ENCODE measurements around the gene CFAP77.

CFAP77 gene

DNA sequence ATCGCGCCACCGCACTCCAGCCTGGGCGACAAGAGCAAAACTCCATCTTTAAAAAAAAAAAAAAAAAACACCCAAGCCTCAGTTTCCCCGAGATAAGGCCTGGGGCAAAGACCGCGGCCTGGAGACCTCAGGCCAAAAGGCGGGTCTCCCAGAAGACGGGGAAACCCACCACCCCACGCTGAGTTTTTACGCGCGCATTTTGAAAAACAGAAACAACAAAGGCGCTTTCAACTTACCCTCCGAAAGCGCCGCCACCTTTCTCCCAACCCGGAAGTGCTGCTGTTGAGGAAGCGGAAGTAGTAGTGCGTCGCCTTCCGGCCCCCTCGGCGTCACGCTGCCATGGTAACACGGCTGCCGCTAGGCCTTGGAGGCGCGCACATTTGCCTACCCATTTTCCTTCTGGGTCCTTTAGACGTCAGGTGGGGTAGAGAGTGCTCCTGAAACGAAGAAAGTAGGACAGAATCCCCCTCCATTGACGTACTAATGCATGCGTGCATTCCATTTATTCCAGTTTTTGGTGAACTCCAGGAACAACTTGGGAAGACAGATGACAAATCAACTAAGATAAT lies 3.4 kb upstream of the CFAP77 start, which contains the start of gene TTF1:
Gene TTF1 (minus strand): TSS at position 287 of the 569 bp plus-strand sequence. CDS start 4,019 bp downstream, outside the sequence.
- H3K4me3 ChIP-seq (replicated peaks in 1 of 2; ENCODE audit: low read depth in 2 of 2, low read length in 2 of 2): peak within 1 kb of the TSS; percentile 75 to 79
- TF ChIP-seq, protein P1, sequence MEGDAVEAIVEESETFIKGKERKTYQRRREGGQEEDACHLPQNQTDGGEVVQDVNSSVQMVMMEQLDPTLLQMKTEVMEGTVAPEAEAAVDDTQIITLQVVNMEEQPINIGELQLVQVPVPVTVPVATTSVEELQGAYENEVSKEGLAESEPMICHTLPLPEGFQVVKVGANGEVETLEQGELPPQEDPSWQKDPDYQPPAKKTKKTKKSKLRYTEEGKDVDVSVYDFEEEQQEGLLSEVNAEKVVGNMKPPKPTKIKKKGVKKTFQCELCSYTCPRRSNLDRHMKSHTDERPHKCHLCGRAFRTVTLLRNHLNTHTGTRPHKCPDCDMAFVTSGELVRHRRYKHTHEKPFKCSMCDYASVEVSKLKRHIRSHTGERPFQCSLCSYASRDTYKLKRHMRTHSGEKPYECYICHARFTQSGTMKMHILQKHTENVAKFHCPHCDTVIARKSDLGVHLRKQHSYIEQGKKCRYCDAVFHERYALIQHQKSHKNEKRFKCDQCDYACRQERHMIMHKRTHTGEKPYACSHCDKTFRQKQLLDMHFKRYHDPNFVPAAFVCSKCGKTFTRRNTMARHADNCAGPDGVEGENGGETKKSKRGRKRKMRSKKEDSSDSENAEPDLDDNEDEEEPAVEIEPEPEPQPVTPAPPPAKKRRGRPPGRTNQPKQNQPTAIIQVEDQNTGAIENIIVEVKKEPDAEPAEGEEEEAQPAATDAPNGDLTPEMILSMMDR (IDR thresholded peaks at IDR 0.05; ENCODE audit: low read depth, low read length): no peak
- DNase-seq (ENCODE audit: low read depth in 2 of 2): peak; percentile 92 to 93

DNA sequence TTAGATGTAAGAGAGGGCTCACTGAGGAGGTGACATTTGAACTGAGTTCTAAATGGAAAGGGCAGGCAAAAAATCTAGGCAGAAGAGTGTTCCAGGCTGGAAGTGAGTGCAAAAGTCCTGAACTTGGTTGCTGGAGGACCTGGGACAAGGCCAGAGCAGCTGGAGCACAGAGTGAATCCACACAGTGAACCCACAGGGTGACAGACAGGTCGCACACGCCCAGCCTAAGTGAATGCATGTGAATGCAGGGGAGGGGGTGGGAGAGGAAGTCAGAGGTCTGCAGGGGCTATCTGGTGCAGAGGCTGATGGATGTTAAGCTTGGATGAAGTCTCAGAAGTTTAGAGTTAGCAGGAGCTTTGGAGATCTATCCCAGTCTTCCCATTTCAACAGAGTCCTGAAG lies 2.8 kb upstream of the CFAP77 start:
- TF ChIP-seq, protein P1 (IDR thresholded peaks at IDR 0.05; ENCODE audit: low read depth, low read length): no peak
- no peak overlapping the region for H3K4me3 ChIP-seq (replicated peaks in 1 of 2; ENCODE audit: low read depth in 2 of 2, low read length in 2 of 2)
- DNase-seq (ENCODE audit: low read depth in 2 of 2): no peak

DNA sequence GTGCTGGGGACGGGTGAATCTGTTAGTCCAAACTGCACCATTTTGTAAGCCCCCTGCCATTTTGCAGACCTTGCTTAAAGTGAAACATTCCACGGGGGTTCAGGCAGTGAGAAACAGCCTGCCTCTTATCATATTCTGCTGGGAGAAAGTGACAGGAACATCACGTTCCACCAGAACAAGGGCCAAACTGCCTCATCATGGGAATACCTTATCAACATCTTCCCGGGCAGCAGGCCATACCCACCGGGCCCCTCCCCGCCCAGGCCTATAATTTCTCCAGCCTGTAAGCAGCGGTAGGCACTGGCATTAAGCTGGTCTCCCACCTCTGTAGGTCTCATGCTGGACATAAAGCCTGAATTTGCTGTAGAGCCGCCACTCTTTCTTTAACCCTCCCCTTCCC lies 1.5 kb upstream of the CFAP77 start:
- peak in 1 of 2 donors; percentile 34 for DNase-seq (ENCODE audit: low read depth in 2 of 2)
- TF ChIP-seq, protein P1 (IDR thresholded peaks at IDR 0.05; ENCODE audit: low read depth, low read length): no peak

DNA sequence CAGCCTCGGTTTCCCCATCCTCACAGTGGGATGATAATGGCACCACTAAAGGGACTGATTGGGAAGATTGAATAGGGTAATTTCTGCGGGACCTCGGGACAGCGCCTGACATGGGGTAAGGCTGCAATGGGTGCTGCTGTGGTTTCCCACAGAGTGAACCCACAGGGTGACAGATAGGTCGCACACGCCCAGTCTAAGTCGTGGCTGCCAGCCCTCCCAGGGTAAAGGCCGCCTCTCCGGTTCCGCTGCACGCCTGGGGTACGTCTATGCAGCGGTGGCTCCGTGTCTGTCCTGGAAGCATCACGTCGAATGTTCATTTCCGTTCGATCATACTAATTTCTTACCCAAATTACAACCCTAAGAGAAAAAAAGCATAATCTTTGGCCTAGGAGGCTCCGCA lies 631 bp downstream of the CFAP77 start:
- DNase-seq (ENCODE audit: low read depth in 2 of 2): no peak
- TF ChIP-seq, protein P1 (IDR thresholded peaks at IDR 0.05; ENCODE audit: low read depth, low read length): no peak
- H3K4me3 ChIP-seq (replicated peaks in 1 of 2; ENCODE audit: low read depth in 2 of 2, low read length in 2 of 2): peak overlapping the region; percentile 41 to 57

More for the DNA sequence above, 1.5 kb upstream of the CFAP77 start:
- no peak overlapping the region for H3K4me3 ChIP-seq (replicated peaks in 1 of 2; ENCODE audit: low read depth in 2 of 2, low read length in 2 of 2)

DNA sequence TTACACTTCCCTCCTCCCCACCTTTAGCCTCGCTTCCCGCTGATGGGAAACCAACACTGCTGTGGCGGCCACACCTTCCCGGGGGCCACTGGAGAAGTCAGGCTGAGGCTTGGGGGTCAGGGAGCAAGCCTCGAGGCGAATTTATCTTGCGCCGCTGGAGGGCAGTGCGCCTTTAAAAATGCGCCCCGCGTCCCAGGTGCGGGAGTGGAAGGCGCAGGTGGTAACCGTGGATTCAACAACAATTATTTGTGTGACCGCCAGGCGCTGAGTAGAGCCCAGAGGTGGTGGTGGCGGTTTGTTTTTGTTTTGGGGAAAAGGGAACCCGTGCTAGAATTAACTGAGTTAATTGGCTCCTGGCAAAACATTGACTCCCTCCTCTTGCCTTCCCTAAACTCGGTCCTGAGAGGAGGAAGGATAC lies 1.1 kb downstream of the CFAP77 start:
- no peak overlapping the region for H3K4me3 ChIP-seq (replicated peaks in 1 of 2; ENCODE audit: low read depth in 2 of 2, low read length in 2 of 2)
- TF ChIP-seq, protein P1 (IDR thresholded peaks at IDR 0.05; ENCODE audit: low read depth, low read length): peak; percentile 48
- peak; percentile 26 to 46 for DNase-seq (ENCODE audit: low read depth in 2 of 2)

DNA sequence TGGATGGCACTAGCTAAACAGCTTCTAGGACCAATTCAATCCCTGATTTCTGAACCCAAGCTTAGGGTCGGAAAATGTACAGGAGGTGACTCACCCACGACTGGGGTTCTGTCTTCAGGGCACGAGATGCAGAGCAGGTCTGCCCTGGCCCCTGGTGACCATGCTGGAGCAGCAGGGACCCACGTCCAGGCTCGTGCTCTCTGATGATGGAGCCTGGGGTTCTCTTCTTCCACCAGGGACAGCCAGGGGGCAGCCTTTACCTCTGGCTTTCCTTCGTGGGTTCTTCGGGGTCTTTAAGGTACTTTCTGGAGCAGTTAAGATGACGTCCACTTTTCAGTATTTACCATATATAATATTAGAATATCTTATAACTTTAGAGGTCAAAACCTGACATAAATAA lies 2.1 kb downstream of the CFAP77 start:
- TF ChIP-seq, protein P1 (IDR thresholded peaks at IDR 0.05; ENCODE audit: low read depth, low read length): peak; percentile 78
- DNase-seq (ENCODE audit: low read depth in 2 of 2): peak; percentile 21 to 35
- no peak overlapping the region for H3K4me3 ChIP-seq (replicated peaks in 1 of 2; ENCODE audit: low read depth in 2 of 2, low read length in 2 of 2)

DNA sequence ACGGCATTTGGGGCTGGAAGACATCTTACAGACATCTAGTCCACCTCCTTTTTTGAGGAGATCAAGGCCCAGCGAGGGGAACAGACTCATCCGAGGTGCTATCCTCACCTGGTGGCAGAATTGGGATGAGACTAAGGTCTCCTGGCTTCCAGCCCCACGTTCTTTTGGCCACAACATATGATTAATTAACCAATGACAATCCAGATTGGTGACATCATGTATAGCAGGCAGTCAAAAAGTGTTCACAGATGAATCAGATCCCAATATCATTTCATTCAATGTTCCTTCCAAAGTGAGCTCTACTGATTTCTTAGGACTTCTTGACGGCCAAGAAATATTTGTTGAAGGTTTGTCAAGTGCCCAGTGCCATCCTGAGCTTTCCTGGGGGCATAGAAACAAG lies 3.9 kb downstream of the CFAP77 start:
- DNase-seq (ENCODE audit: low read depth in 2 of 2): no peak
- H3K4me3 ChIP-seq (replicated peaks in 1 of 2; ENCODE audit: low read depth in 2 of 2, low read length in 2 of 2): no peak overlapping the region
- TF ChIP-seq, protein P1 (IDR thresholded peaks at IDR 0.05; ENCODE audit: low read depth, low read length): no peak

Measured in cardiac fibroblast (primary cell).